GM21360 (cell line): Measurements from ENCODE around the gene NAPA.
A peak's percentile ranks its signal among the peaks of the same experiment; 100 is the strongest.

Experiments used
- ATAC-seq: cut with Tn5 transposase; IDR thresholded peaks from one replicate; pipeline ENCODE4 v1.9.1; 2021; ENCODE audit warnings: mild to moderate bottlenecking, moderate library complexity; ENCODE audit not compliant: unreplicated experiment

The NAPA gene

DNA sequence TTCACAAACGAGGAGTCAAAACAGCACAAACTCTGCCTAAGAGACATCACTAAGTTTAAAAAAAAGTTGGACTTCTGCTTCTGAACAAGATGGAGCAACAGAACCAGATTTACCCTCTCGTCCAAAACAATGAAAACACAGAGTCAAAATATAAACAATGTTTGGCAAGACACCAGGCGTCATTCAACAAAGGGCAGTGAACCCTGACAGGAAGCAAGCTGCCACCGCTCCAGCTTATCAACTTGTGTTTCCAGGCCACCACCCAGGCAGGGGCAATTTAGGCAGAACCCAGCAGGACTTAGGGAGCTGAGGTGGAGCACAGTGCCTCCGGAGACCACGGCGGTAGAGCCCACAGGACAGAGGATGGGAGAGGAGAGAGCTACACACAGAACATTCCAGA lies 8.6 kb upstream of the NAPA start:
- no peak for ATAC-seq

DNA sequence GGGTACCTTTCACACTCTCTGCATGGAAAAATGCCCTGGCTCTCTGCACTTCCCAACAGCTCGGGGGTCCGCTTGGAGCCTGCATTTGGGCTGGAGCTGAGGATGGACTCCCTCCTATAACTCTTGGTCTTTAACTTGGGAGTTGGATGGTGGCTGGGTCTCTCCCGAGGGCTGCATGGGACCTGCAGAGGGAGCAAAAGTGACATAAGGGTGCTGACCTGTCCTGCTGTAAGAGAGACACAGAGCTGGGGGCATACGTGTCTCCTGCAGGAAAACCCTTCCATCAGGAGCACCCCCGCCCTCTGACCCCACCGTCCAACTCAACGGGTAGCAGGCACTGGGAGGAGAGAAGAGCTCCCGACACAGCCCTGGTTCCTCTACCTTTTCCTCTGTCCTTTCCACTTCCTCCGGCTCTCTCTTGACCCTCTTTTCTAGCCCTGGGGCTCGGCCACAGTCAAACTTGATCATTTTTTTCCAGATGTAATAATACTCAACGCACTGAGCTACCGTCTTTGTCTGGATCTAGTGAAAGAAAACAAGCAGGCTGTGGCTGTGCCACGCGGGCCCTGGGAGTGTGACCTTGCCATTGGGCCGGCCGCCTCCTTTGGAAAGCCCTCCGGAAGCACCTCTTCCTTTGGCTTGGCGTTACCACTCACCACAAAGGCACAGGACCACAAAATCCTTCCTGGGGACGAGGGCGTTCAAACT lies 6.8 kb upstream of the NAPA start:
- no peak for ATAC-seq

DNA sequence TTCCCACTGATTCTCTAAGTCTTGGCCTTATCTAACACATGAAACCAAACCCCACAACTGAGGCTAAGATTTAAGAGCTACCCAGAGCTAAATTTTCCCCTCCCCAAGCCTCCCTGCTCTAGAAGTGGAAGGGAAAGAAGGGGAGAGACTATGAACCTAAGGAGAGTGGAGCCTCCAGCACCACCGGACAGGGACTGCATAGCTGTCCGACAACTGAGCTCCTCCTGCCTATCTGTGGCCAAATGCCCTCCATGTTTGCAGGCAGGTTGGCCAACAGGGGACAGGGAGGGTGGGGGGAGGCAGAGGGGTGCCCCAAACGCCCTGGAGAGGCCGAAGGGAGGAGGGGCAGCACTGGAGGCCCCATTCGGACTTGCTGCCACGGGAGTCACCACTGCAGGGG lies 6.0 kb upstream of the NAPA start:
- no peak for ATAC-seq

DNA sequence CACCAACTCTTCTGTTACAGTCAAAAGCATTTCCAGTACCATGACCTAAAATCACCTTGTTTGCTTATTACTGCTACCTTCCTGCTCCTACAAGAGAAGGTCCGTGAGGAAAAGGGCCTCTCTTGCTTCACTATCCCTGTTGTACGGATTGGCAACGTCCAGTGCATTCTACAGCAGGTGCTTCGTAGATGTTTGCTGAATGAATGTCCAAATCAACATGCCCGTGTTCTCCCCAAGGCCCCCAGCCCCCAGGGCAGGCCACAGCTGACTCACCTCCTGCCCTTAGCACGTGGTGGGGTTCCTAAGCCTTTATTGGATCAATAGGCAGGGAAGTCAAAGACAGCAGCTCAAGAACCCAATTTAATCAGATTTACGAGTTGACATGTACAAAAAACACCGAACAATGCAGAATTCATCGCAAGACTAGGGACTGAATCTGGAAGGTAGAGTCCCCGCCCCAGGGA lies 5.5 kb upstream of the NAPA start:
- no peak for ATAC-seq

DNA sequence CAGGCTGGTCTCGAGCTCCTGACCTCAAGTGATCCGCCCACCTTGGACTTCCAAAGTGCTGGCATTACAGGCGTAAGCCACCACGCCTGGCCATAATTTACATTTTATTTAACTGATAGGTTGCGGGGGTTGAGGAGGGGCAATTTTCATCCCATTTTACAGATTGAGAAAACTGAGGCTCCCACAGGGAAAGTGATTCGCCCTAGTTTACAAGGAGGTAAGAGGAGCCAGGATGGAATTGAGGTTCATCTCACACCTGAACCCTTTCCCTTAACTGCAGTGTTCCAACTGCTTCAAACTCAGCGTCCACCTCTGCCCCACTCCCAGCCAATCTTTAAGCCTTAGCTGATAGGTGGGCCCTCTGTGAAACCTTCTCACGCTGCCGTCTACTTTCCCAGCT lies 4.0 kb upstream of the NAPA start:
- no peak for ATAC-seq

DNA sequence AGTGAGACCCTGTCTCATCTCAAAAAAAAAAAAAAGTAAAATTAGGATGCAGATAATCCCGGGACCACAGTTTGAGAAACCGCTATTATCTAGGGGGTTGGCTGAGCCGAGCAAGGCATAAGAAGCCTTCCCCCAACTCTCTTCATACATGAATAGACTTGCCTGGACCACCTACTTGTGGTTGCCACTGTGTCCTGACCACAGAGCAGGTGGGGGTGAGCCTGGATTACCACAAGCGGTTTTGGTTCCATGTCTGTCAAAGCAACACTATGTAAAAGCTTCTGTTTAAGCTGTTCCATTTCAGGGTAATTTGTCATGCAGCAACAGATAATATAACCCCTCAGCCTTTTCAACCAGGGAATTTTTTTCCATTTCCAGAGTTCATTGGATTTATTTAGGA lies 3.3 kb upstream of the NAPA start:
- no peak for ATAC-seq

DNA sequence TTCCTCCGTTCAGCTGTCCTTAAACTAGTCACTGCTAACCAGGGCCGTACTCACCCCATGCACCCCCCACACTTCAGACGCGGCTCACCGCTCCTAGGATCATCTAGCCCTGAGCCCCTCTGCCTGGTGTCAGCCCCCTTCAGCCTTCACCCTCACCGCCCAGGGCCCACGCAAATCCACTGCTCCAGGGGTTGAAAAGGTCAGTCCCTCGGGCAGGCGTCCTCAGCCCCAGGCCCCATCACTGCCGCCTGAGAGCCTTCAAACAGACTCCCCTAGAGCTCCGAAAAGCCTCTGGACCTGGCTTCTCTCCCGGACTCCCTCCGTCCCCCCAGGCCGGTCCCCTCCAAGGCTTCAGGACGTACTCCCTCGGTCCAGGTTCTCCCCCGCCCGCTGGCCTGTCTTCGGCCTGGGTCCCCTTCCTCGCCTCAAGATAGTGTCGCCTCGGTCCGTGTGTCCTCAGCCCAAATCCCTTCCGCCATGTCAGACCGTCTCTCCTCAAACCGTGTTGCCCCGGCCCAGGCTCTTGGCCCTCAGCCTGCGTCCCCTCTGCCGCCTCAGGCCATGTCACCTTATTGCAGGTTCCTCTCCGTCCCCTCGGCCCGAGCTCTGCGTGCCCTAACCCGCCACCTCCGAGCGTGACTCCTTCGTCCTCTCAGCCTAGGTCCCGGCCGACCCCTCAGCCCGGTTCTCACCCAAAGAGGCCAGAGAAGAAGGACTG lies 553 bp downstream of the NAPA start:
- peak; percentile 4 for ATAC-seq

DNA sequence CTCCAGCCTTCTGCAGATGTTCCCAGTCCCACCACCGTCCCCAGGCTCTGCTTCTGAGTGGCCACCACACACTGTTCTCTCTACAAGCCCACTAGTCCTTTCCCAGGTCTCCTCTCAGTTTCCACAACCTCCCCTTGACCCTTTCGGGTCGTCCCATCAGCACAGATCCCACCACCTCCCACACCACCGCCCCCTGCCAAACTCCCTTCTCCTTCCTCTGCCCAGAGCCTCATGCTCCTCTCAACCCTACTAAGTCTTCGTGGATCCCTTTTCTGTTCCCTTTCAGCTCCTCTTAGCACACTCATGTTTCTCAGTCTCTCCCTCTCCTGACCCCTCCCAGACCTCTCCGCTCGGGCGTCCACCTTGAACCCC lies 1.9 kb downstream of the NAPA start:
- ATAC-seq = no peak

- no peak for ATAC-seq
Measured at GRCh38 chr19:47512183-47512947, 2.5 kb downstream of the NAPA start.

DNA sequence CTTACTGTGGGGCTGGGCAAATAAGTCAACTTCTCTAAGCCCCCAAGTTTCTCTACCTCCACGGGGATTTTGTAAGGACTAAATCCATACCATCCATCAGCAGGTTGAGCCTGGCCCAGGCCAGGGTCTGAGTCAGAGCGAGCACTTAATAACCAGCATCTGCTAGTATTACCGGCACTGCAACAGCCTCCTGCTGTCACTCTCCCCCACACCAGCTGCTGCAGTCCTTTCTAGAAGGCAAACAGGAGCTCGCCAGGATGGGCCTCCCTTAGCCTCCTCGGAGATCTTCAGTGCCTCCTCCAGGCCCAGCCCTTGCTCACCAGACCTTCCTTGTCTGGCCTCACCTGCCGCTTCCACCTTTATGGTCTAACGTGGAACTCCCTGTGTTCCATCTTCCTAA lies 3.2 kb downstream of the NAPA start:
- ATAC-seq = no peak

GRCh38 chr19:47511128-47511517 lies 3.7 kb downstream of the NAPA start:
- ATAC-seq = no peak

- no peak for ATAC-seq
Measured at GRCh38 chr19:47510516-47511127, 4.2 kb downstream of the NAPA start.

DNA sequence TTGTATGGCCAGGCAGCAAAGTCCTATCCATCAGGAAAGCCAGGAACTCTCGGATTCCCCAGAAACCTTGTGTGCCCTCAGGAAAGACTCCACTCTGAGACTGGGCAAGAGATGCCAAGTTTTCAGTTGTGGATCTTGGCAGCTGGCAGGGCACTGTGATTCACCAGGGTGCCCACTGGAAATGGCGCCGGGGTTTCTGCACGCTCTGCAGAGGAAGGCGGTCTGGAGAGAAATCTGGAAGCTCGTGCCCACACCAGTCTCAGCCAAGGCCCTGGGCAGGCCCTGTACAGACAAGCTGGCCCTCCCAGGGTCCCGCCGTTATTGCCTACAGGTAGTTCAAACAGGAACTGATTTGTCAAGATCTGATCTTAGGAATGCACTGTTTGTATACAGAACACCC lies 4.9 kb downstream of the NAPA start:
- no peak for ATAC-seq

DNA sequence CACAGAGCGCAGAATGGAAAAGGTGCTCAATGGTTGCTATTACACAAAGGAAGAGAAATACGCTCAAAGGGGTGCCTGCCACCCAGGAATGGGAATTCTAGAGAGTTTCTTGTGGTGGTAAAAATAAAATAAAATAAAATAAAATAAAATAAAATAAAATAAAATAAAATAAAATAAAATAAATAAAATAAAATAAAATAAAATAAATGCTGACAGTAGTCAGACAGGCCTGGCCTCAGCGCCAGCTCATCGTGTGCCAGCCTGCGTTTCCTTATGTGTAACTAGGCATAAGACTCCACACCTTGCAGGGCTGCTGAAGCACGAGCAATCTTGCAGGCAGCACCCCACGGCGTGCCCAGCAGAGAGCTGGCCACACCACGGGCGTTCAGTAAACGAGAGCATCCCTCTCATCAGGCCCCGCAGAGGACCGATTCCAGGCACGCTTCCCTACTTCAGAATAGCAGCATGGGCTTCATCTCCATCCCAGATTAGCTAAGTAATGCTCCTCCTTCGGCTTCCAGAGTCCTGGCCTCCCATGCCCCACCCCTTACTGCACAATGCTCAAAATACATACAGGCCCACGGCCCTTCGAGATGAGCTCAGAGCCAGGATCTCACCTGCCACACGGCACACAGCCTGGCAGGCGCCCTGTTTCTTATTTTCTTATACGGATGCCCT lies 5.6 kb downstream of the NAPA start:
- no peak for ATAC-seq

- ATAC-seq = no peak
Measured at GRCh38 chr19:47508721-47509120, 6.1 kb downstream of the NAPA start.

DNA sequence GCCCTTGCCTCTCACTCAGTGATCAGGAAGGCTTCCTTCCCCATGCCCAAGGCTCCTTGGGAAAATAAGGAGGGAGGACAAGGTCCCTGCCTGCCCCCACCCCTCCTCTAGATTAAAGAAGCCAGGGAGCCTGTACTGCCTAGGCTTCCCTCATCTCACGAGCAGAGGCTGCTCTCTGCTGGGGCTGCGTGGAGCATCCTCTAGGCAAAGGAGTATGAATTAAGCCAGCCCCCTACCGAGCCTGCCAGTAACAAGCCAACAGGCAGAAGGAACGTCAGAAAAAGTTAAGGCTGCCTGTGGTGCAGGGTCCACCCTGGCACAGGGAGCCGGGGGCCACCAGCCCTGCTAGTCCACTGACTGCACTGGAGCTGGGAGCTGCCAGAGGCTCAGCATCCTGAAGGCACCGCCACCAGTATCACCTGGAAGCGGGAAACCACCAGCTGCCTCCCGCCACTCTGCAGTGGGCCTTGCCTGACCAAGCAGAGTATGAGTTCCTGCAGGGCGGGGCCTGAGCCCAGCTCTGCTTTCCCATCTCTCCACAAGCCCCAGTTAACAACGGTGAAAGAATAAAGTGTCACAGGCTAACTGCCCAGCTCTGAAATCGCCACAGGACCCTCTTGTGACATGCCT lies 6.8 kb downstream of the NAPA start:
- no peak for ATAC-seq

DNA sequence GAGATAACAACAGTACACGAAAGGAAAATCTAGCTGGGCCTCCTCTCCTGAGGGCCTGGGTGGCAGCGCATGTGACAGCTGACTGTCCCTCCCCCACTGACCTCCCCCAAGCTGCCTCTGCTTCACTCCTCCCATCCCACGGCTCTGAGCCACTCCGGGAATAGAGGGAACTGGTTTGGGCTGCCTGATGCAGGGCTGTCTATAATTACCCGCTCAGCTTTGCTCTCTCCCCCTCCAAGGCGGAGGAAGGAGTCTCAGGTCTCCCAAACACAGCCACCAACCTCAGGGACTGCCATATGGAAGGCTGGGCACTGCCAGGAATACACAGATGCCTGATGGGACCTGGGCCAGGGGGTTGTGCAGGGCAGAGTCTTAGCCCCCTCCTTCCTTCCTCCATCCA lies 7.9 kb downstream of the NAPA start:
- no peak for ATAC-seq

- ATAC-seq = no peak
Measured at GRCh38 chr19:47506459-47506858, 8.4 kb downstream of the NAPA start.

- ATAC-seq = no peak
Measured at GRCh38 chr19:47505506-47505905, 9.4 kb downstream of the NAPA start.

- no peak for ATAC-seq
Measured at GRCh38 chr19:47503826-47504150, 11.1 kb downstream of the NAPA start.
